GM21619 (cell line): Measurements from ENCODE around the gene NEK9.
"Not testable (repeated sequence)": the region's sequence is repeated elsewhere in the genome, so short reads cannot be mapped to it uniquely, and the experiment has no call there.

Source experiments
- ATAC-seq: cut with Tn5 transposase; IDR thresholded peaks from one replicate; pipeline ENCODE4 v1.9.1; 2021; ENCODE audit not compliant: unreplicated experiment

NEK9 gene

GRCh38 chr14:75068294-75069120, 58.3 kb downstream of the NEK9 start:
- ATAC-seq: no peak

DNA sequence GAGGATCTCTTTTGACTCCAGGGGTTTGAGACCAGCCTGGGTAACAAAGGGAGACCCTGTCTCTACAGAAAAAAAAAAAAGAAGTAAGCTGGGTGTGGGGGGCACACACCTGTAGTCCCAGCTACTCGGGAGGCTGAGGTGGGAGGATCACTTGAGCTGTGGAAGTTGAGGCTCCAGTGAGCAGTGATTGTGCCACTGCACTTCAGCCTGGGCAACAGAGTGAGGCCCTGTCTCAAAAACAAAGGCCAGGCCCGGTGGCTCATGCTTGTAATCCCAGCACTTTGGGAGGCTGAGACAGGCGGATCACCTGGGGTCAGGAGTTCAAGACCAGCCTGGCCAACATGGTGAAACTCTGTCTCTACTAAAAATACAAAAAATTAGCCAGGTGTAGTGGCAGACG, 59.1 kb downstream of the NEK9 start:
- ATAC-seq: not testable (repeated sequence)

- no peak for ATAC-seq
Measured at GRCh38 chr14:75067212-75067611, 59.6 kb downstream of the NEK9 start.

DNA sequence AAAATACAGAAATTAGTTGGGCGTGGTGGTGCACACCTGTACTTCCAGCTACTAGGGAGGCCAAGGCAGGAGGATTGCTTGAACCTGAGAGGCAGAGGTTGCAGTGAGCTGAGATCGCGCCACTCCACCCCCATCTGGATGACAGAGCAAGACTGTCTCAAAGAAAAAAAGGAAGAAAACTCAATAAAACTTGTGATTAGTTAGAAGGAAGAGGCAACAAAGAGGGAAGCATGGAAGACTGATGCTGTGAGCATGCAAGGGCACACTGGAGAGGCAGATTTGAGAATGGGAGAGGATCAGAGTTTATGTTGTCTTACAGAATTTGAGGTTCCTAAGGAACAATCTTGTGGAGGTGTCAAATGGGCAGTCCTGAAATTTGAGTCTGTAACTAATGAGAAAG, 60.2 kb downstream of the NEK9 start:
- no peak for ATAC-seq

- no peak for ATAC-seq
Measured at GRCh38 chr14:75064205-75064567, 62.7 kb downstream of the NEK9 start.

GRCh38 chr14:75063491-75064204, 63.2 kb downstream of the NEK9 start, which contains the start of gene ACYP1:
ACYP1 (minus strand) TSS chr14:75064024; CDS start chr14:75063553, 471 bp downstream.
- ATAC-seq: peak; percentile 93

DNA sequence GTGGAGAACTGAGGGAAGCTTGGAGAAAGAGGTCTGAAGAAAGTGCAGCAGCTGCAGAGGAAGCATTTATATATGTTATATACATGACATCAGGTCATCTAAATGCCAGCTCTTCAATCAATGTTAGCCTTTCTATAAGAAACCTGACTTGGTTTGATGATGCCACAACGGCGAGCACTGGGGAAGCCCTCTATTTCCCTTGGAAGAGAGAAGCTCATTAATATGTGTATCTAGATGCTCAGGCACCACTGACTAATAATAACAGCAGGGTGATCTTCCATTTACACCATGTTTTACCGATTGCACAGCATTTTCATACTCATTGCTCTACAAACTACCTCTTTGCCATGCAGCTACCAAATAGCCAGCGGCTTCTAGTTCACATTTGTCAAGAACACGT, 63.8 kb downstream of the NEK9 start:
- no peak for ATAC-seq

GRCh38 chr14:75060420-75060819, 66.4 kb downstream of the NEK9 start:
- ATAC-seq: no peak

DNA sequence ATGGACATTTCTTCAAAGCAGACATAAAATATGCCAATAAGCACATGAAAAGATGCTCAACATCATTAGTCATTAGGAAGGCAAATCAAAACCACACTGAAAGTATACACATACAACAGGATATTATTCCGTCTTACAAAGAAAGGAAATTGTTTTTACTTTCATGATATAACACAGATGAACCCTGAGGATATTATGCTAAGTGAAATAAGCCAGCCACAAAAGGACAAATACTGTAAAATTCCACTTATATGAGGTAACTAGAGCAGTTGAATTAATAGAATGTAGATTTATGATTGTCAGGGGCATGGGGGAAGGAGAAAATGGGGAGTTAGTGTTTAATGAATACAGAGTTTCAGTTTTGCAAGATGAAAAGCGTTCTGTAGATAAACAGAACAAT, 67.2 kb downstream of the NEK9 start:
- ATAC-seq: no peak

GRCh38 chr14:75054421-75054820, 72.4 kb downstream of the NEK9 start:
- ATAC-seq: no peak

DNA sequence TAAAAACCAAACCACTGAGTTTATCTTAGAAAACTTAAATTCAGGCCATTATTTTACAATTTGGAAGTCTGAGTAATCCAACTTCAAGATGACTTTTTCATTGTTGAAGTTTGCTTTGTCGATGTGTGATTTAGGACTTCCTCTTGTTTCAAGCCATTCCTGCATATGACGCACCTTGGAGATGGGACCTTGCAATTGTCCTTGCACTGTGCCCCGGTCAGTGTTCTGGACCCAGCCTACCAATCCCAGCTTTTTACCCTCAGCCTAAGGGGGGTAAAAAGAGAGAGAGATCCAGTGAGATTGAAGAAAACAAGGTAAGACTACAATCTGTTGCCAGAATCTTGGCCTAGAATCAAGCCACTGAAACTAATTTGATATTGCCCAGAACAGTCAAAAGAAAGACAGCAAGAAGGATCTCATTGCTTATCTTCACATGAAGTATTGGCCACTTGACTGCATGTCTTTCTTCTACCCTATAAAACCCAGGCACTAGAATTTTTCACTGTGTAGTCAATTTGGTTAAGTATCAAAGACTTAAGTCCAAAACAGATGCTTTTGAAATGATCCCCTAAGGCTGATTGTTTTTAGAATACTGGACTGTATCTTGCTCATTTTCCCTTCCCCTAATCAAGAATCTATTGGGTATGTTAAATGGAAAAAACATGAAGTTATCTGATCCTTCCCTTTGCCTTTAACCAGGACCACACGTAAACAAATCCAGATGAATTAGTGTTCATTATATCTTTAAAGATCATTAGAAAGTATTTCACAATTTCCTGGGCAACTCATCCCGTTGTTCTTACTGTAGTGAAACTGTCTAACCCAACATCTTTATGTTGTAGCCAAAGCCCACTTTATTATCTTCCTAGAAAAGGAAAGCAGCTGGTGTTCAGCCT, 73.2 kb downstream of the NEK9 start:
- ATAC-seq: no peak

- ATAC-seq: no peak
Measured at GRCh38 chr14:75051556-75051899, 75.3 kb downstream of the NEK9 start.

DNA sequence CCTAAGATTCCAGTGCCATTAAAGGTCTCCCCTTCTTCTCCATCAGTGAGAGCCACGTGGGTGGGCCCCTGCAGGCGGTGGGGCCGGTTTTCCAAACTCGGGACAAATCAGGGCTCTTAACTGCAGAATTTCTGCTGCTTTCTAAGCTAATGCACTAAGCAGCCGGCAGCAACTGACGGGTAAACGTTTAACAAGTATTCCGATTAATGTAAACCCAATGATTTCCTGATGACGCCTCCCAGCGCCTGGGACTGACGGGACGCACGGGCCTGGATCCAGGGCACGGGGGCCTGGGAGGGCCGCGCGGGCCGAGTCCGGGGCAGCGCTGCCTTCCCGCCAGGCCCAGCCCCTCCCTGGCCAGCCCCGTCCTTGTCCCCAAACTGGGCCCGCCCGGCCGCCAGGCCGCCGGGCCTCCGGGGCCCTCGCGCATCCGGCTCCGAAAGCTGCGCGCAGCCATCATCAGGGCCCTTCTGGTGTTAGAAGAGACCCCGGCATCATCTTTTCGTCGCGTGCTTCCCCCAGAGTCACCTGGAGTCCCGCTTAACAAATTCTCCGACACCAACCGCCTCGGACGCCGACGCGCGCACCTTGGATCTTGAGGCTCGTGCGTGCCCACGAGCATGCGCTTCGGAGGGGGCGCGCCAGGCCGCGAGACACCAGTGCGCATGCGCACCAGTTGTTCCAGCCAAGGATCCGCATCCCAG, 75.8 kb downstream of the NEK9 start, which contains the start of gene MLH3:
Gene MLH3, minus strand, starts transcription at position 616 of the 704 bp plus-strand sequence. CDS start 1,812 bp downstream, outside the sequence.
- ATAC-seq: peak; percentile 70

DNA sequence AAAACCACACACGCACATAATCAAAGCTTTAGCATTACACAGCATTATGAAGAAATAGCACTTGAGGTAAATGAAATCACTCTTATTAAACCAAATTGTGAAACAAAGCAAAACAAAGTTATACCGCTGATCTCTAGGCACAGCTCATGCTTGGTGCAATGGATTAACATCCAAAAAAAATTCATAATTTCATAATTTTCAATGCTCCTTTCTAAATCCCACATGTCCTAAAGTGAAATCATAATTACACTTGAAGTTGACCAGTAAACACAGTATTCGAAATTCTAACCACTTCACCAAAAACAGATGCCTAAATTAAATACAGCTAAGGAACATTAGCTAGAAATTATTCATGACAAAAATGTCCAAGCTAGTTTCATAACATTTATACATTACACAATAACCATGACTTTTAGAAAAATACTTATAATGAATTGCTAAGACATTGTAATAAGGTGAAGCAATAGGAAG, 77.1 kb downstream of the NEK9 start:
- no peak for ATAC-seq

- no peak for ATAC-seq
Measured at GRCh38 chr14:75049136-75049535, 77.7 kb downstream of the NEK9 start.

DNA sequence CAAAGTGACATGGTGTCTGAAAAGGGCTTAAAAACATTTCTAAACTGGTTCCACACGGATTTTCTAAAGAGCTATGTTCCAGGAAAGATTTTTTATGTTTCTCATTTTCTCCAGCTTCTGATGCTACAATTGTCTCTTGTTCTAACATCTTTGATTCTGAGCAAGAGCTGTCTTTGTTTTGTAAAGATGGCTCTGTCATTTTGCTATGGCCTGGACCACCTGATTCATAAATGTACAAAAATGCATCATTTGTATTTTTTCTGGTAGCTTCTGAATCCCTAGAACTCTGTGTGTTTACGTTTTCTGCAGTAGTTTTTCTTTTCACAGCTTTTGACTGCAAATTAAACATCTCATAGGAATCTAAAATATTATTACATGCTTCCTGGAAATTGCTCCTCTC, 78.7 kb downstream of the NEK9 start:
- no peak for ATAC-seq

GRCh38 chr14:75047506-75047905, 79.3 kb downstream of the NEK9 start:
- ATAC-seq: no peak

DNA sequence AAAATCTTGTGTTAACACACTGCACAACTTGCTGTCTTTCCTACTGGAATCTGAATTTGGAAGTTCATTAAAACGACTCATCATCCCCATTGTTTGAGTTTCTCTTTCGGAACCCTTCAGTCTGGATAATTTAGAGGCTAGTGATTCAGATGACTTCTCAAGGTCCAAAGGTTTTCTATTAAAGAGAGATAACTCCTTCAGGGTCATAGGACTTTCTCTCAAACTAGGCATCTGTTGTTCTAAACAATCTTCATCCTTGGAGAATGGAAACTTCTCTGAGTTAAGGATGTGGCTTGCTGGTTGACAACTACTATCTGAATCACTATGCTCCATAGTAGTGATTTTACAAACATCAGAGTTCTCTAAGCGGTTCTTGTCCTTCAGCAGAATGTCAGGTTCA, 79.9 kb downstream of the NEK9 start:
- ATAC-seq: no peak

DNA sequence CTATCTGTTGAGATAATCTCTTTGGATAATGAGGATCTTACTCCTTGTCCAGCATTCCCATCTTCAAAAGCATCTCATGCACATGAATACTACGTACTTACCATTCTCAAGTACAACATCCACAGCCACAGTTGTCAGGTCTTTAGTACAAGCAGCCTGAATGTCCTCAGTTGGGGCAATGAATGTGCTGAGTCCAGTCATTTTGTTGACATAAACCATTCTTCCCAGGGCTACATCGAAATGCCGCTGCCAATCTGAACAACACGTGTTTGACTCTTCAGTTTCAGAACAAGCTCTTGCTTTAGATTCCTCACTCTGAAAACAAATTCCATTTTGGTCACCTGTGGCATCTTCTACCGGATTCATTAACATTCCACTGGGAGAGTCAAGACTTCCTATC, 80.6 kb downstream of the NEK9 start:
- no peak for ATAC-seq

GRCh38 chr14:75044752-75045151, 82.1 kb downstream of the NEK9 start:
- no peak for ATAC-seq

- no peak for ATAC-seq
Measured at GRCh38 chr14:75044322-75044721, 82.5 kb downstream of the NEK9 start.
